K562 (cell line): ENCODE measurements around the gene TAX1BP1. TPM values are rescaled to one million over a fixed set of nuclear protein-coding genes. Genes with fewer than 3 reads are reported as not detected.

Experiments
- ATAC-seq: fragments of 200-7000 bp; cut with Tn5 transposase; 3 replicates; pipeline ENCODE4 v1.9.1; 2020; ENCODE audit warnings: moderate library complexity
- BruUV-seq: library from RNA; stranded (reverse); fragments of 400-500 nt; replicated peaks from 2 replicates; lab custom pipeline; 2021; lab: Mats Ljungman, UMichigan
- CTCF ChIA-PET: fragments of 300-600 bp; formaldehyde crosslinking; extraction: SDS; loops from one replicate; lab custom pipeline; 2021; ENCODE audit warnings: low intra/inter-chr PET ratio; lab: Yijun Ruan, JAX
- POLR2A ChIA-PET: fragments of 300-600, 350-650 bp; sonication (Branson Sonifier 250); formaldehyde crosslinking; extraction: SDS; loops from one replicate; lab custom pipeline; 2021; ENCODE audit warnings: antibody characterized with exemption, inconsistent platforms; lab: Yijun Ruan, JAX
- DNase-seq, 4 experiments: peaks; one replicate each; pipeline versions ENCODE4 v3.0.0 to v3.0.0-alpha.2; 2011 to 2018; ENCODE audit warnings: low spot score in 3 of 4, mixed read lengths in 3 of 4; ENCODE audit errors: extremely low read depth in 1 of 4
- FAIRE-seq: peaks from 2 replicates; lab custom pipeline; 2011; peaks lifted over from hg19 to GRCh38; lab: Jason Lieb, UNC
- H2AFZ ChIP-seq: 2 replicates; pipeline ENCODE4 v1.6.0; 2011; ENCODE audit warnings: low read depth, low read length, control low read depth, inconsistent platforms
- H3K27ac ChIP-seq: fragments of 200-600 bp; 3 replicates; pipeline ENCODE4 v1.8.0; 2011; ENCODE audit warnings: low read depth, mild to moderate bottlenecking, control low read depth, inconsistent platforms, low read length, moderate library complexity, mixed read lengths; ENCODE audit errors: extremely low read depth
- H3K27me3 ChIP-seq, 2 experiments: fragments of 300-600 bp in 1 of 2; 2 replicates in 1 of 2; 3 replicates in 1 of 2; pipeline versions ENCODE4 v1.6.0 to v1.8.0; 2011; ENCODE audit warnings: inconsistent platforms in 2 of 2, low read length in 2 of 2, mild to moderate bottlenecking in 1 of 2, mixed read lengths in 1 of 2, moderate library complexity in 1 of 2; ENCODE audit not compliant: control insufficient read depth in 2 of 2, insufficient read depth in 2 of 2
- H3K36me3 ChIP-seq: fragments of 300-600 bp; 3 replicates; pipeline ENCODE4 v1.8.0; 2011; ENCODE audit warnings: mild to moderate bottlenecking, low read length, inconsistent platforms; ENCODE audit not compliant: control insufficient read depth, insufficient read depth
- H3K4me1 ChIP-seq, 2 experiments: fragments of 200-600 bp in 1 of 2; replicated peaks in 1 of 2; 2 replicates in 1 of 2; 3 replicates in 1 of 2; pipeline versions ENCODE4 v1.5.1 to v1.8.0; 2011; ENCODE audit warnings: inconsistent platforms in 2 of 2, low read length in 2 of 2, mild to moderate bottlenecking in 1 of 2, mixed read lengths in 1 of 2, moderate library complexity in 1 of 2; ENCODE audit not compliant: control insufficient read depth in 2 of 2, insufficient read depth in 2 of 2
- H3K4me2 ChIP-seq: 2 replicates; pipeline ENCODE4 v1.6.1; 2011; ENCODE audit warnings: low read length, control low read depth, inconsistent platforms, mixed read lengths; ENCODE audit not compliant: insufficient read depth
- H3K4me3 ChIP-seq: fragments of 200-600 bp; sonication (generic), shearing (Covaris generic); 2 replicates; pipeline ENCODE4 v1.5.1; 2016; ENCODE audit warnings: control low read depth, inconsistent platforms
- H3K79me2 ChIP-seq: fragments of 200-600 bp; 3 replicates; pipeline ENCODE4 v1.8.0; 2011; ENCODE audit warnings: low read length, inconsistent platforms; ENCODE audit not compliant: control insufficient read depth, insufficient read depth
- H3K9ac ChIP-seq, 2 experiments: 2 replicates each; pipeline versions ENCODE4 v1.6.0 to v1.6.1; 2011; ENCODE audit warnings: low read depth in 2 of 2, low read length in 2 of 2, control low read depth in 1 of 2, inconsistent platforms in 1 of 2, mild to moderate bottlenecking in 1 of 2, mixed read lengths in 1 of 2; ENCODE audit not compliant: insufficient read depth in 1 of 2
- H3K9me1 ChIP-seq: one replicate; pipeline ENCODE4 v1.6.0; 2011; ENCODE audit warnings: inconsistent platforms, mild to moderate bottlenecking, low read length, moderate library complexity; ENCODE audit not compliant: control insufficient read depth, insufficient read depth
- H3K9me3 ChIP-seq: replicated peaks from 2 replicates; pipeline ENCODE4 v1.5.1; 2011; ENCODE audit warnings: low read depth, low read length, inconsistent platforms; ENCODE audit not compliant: control insufficient read depth, insufficient read depth
- H4K20me1 ChIP-seq: replicated peaks from 2 replicates; pipeline ENCODE4 v1.6.1; 2011; ENCODE audit warnings: low read length, inconsistent platforms, mixed read lengths; ENCODE audit not compliant: control insufficient read depth, insufficient read depth
- BRF1 ChIP-seq: IDR thresholded peaks from 3 replicates; pipeline ENCODE4 v1.6.1; 2011; ENCODE audit warnings: borderline replicate concordance, mild to moderate bottlenecking; ENCODE audit not compliant: insufficient read length; ENCODE audit errors: extremely low read depth
- DMBX1 ChIP-seq: fragments of 250-450 bp; sonication (Bioruptor Pico); IDR thresholded peaks from 2 replicates; pipeline ENCODE4 v1.8.0; 2022; ENCODE audit warnings: inconsistent platforms, mild to moderate bottlenecking, moderate library complexity, borderline replicate concordance
- KLF16 ChIP-seq: IDR thresholded peaks from 2 replicates; pipeline ENCODE4 v1.6.1; 2016; ENCODE audit warnings: antibody characterized with exemption
- POLR3A ChIP-seq: IDR thresholded peaks from 2 replicates; pipeline ENCODE4 v1.6.1; 2011; ENCODE audit warnings: borderline replicate concordance, mild to moderate bottlenecking, moderate library complexity; ENCODE audit not compliant: insufficient read length, insufficient read depth; ENCODE audit errors: extremely low read depth
- ZBTB1 ChIP-seq: sonication (generic); formaldehyde crosslinking; IDR thresholded peaks from 2 replicates; pipeline ENCODE4 v1.8.1; 2023; ENCODE audit warnings: missing genetic modification reagents, low read depth, mild to moderate bottlenecking, borderline replicate concordance
- ZBTB8A ChIP-seq: fragments of 450-650 bp; IDR thresholded peaks from 2 replicates; pipeline ENCODE4 v1.6.1; 2018; ENCODE audit warnings: mild to moderate bottlenecking, moderate library complexity; ENCODE audit not compliant: partially characterized antibody
- WGBS: fragments of 100-300 bp; shearing (Covaris generic); methylation state at CpG from one replicate; pipeline ENCODE4 v1.1.6; 2016; ENCODE audit warnings: low coverage, mixed read lengths; ENCODE audit not compliant: insufficient coverage; ENCODE audit errors: missing lambda C conversion rate; 5-methylcytosine and 5-hydroxymethylcytosine counted together
- in situ Hi-C: fragments of 300-500 bp; cut with MboI; formaldehyde crosslinking; loops from 4 replicates; pipeline ENCODE4 v1.15.0; 2018; ENCODE audit warnings: inconsistent platforms, mixed read lengths
- intact Hi-C: fragments of 100-400 bp; cut with micrococcal nuclease; formaldehyde crosslinking; loops from 2 replicates; pipeline ENCODE4 v1.14.2; 2022
- polyA plus RNA-seq, 8 experiments: library from polyadenylated mRNA; depleted of rRNA in 4 of 8; stranded (reverse) in 5 of 8; unstranded in 3 of 8; fragments of >200 nt; fragmentation: Nextera tagmentation in 2 of 8; fragmentation: Illumina TruSeq in 1 of 8; extraction: Ambion mirVana in 2 of 8; extraction: Trizol in 1 of 8; gene quantifications; 2 replicates each; pipeline versions ENCODE4 v1.2.1 to v1.2.3, GENCODE V29; 2011 to 2014; ENCODE audit warnings: inconsistent platforms in 1 of 8, missing spikeins in 1 of 8
- total RNA-seq, 7 experiments: library from RNA; depleted of rRNA in 6 of 7; stranded (reverse); fragments of >200 nt in 6 of 7; fragmentation: Illumina TruSeq in 2 of 7; extraction: Trizol in 2 of 7; gene quantifications; 2 replicates each; pipeline versions ENCODE4 v1.2.1 to v1.2.3, GENCODE V29; 2011 to 2021; ENCODE audit warnings: low replicate concordance in 1 of 7
- TF ChIP-seq, protein P1 (sequence below): sonication (generic); formaldehyde crosslinking; IDR thresholded peaks from 2 replicates; pipeline ENCODE4 v1.8.0; 2022; ENCODE audit warnings: missing genetic modification reagents, mild to moderate bottlenecking, moderate library complexity, borderline replicate concordance

TAX1BP1 gene
- total and polyA plus RNA-seq, 9 of the 15 experiments (the other 6 are each of a cell fraction or from before 2014, with no cell fraction given) = 49.0 to 119 (median 75.9) TPM

DNA sequence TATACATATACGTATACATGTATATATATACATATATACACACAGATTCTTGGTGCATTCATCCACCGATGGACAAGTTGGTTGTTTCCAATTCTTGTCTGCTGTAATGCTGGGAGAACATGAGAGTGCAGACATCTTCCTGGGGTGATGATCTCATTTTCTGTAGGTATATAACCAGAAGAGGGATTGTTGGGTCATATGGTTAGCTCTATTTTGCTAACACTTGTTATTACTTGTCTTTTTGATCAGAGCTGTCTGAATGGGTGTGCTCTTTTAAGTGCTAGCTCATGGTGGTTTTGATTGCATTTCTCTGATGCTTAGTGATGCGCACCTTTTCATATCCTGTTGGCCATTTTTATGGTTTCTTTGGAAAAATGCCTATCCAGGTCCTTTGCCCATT, 106.4 kb downstream of the TAX1BP1 start:
- H3K4me2 ChIP-seq = no peak overlapping the region
- 34% methylated on average over 3 of the region's 3 CpGs for WGBS
- in situ Hi-C loops (no loop called here), intact Hi-C loops (no loop called here)
- no peak overlapping the region for H2AFZ ChIP-seq
- ChIA-PET POLR2A (interaction anchor here (1.3 kb wide), 1 partner anchor 16 kb away, joined by 3 read pairs; no protein-coding TSS in a partner anchor), CTCF (no interaction called here)
- DNase-seq (no peak), ATAC-seq (no peak), FAIRE-seq (no peak)
- no peaks in the 10 kb centered on the region for H3K36me3 ChIP-seq
- no TSS peak for BruUV-seq
- H3K4me3 ChIP-seq = no peak overlapping the region
- peaks cover 47 to 51% of the 10 kb centered on the region in 2 experiments for H3K27me3 ChIP-seq
- H3K79me2 ChIP-seq = no peaks in the 10 kb centered on the region
- H3K9ac ChIP-seq = no peak overlapping the region
- no peak overlapping the region for H3K27ac ChIP-seq
- H3K4me1 ChIP-seq = no peaks in the 10 kb centered on the region
- no peaks in the 10 kb centered on the region for H3K9me1 ChIP-seq
- no peaks in the 10 kb centered on the region for H4K20me1 ChIP-seq
- no peaks in the 10 kb centered on the region for H3K9me3 ChIP-seq
- TF ChIP-seq ZBTB8A (no peak), BRF1 (no peak), ZBTB1 (CRISPR knock-in tag) (no peak), POLR3A (no peak), DMBX1 (CRISPR knock-in tag) (no peak), KLF16 (no peak)
- TF ChIP-seq, protein P1, sequence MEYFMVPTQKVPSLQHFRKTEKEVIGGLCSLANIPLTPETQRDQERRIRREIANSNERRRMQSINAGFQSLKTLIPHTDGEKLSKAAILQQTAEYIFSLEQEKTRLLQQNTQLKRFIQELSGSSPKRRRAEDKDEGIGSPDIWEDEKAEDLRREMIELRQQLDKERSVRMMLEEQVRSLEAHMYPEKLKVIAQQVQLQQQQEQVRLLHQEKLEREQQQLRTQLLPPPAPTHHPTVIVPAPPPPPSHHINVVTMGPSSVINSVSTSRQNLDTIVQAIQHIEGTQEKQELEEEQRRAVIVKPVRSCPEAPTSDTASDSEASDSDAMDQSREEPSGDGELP (CRISPR knock-in tag) = no peak
